Ascending aorta (tissue), 2 donors: ENCODE data around the gene SLC7A9. TPM values are rescaled to one million over a fixed set of nuclear protein-coding genes. Genes with fewer than 3 reads are reported as not detected.

Experiments used
- DNase-seq, 2 donors: peaks; one replicate each; pipeline ENCODE4 v3.0.0-alpha.2; 2019; ENCODE audit warnings: low spot score in 2 of 2
- H3K27ac ChIP-seq, 2 donors: fragments of 200-600 bp; sonication (generic); one replicate each; pipeline ENCODE4 v1.5.1; 2016 to 2017; ENCODE audit warnings: mild to moderate bottlenecking in 1 of 2
- H3K27me3 ChIP-seq: fragments of 200-600 bp; sonication (generic); one replicate; pipeline ENCODE4 v1.5.1; 2017
- H3K36me3 ChIP-seq, 2 donors: fragments of 200-600 bp; sonication (generic); one replicate each; pipeline ENCODE4 v1.5.1; 2016
- H3K4me1 ChIP-seq, 2 donors: fragments of 200-600 bp; sonication (generic); one replicate each; pipeline ENCODE4 v1.5.1; 2016 to 2017; ENCODE audit warnings: mild to moderate bottlenecking in 1 of 2
- H3K4me3 ChIP-seq, 2 donors: fragments of 200-600 bp; sonication (generic); one replicate each; pipeline ENCODE4 v1.5.1; 2016 to 2017; ENCODE audit warnings: mild to moderate bottlenecking in 1 of 2
- H3K9me3 ChIP-seq, 2 donors: fragments of 200-600 bp; sonication (generic); one replicate each; pipeline ENCODE4 v1.5.1; 2016
- intact Hi-C: fragments of 100-400 bp; cut with DNase I; formaldehyde crosslinking; loops from one replicate; pipeline ENCODE4 v1.15.1; 2023
- total RNA-seq: library from RNA; depleted of rRNA; stranded (reverse); fragments of >200 nt; gene quantifications from one replicate; pipeline ENCODE4 v1.1.0, GENCODE V29; 2016
- TF ChIP-seq, protein P1 (sequence below), 3 experiments: fragments of 200-600 bp in 2 of 3; fragments of 450-650 bp in 1 of 3; sonication (generic) in 2 of 3; IDR thresholded peaks; one replicate each; pipeline ENCODE4 v1.5.1; 2016 to 2019; ENCODE audit warnings: antibody characterized with exemption in 3 of 3, mild to moderate bottlenecking in 1 of 3, moderate library complexity in 1 of 3

SLC7A9 gene
- total RNA-seq, 1 donor from 2014 or later, result not detected

DNA sequence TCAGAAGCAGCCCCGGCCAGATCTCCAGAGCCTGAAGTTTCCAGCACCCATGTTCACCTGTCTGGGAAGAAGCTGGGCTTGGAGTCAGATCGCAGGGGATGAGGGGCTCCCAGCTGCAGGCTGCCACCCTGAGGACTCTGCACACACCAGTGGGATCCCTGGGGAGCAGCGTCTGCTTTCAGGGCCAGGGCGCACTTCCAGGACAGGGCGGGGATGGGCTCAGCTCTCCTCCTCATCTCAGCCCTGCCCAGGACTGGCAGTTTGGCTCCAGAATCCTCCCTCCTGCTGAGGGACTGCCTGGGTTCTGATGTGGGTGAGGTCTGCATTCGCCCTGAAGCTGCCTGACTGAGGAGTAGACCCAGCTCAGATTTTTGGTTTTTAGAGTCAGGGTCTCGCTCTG, 3.5 kb downstream of the SLC7A9 start:
- Histone ChIP-seq H3K4me1 (no peaks in the 10 kb centered on the region), H3K27ac (no peak overlapping the region), H3K9me3 (no peaks in the 10 kb centered on the region), H3K36me3 (no peaks in the 10 kb centered on the region), H3K4me3 (no peak overlapping the region), H3K27me3 (no peaks in the 10 kb centered on the region)
- intact Hi-C loops, result no loop called here
- TF ChIP-seq, protein P1, sequence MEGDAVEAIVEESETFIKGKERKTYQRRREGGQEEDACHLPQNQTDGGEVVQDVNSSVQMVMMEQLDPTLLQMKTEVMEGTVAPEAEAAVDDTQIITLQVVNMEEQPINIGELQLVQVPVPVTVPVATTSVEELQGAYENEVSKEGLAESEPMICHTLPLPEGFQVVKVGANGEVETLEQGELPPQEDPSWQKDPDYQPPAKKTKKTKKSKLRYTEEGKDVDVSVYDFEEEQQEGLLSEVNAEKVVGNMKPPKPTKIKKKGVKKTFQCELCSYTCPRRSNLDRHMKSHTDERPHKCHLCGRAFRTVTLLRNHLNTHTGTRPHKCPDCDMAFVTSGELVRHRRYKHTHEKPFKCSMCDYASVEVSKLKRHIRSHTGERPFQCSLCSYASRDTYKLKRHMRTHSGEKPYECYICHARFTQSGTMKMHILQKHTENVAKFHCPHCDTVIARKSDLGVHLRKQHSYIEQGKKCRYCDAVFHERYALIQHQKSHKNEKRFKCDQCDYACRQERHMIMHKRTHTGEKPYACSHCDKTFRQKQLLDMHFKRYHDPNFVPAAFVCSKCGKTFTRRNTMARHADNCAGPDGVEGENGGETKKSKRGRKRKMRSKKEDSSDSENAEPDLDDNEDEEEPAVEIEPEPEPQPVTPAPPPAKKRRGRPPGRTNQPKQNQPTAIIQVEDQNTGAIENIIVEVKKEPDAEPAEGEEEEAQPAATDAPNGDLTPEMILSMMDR (IDR thresholded peaks at IDR 0.05), result no peak
- DNase-seq, result no peak

DNA sequence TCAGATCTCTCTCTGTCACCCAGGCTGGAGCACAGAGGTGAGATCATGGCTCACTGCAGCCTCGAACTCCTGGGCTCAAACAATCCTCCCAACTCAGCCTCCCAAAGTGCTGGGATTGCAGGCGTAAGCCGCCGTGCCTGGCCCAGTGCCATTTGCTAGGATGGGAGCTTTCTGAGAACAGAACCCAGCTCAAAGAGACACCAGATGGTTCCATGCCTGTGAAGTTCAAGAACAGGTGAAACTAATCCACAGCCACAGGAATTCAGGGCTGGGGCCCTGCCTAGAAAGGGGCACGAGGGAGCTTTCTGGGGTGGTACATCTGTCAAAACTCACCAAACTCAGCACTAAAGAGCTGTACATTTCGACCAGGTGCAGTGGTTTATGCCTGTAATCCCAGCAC, 4.2 kb downstream of the SLC7A9 start:
- Histone ChIP-seq H3K4me3 (no peak overlapping the region), H3K9me3 (no peaks in the 10 kb centered on the region), H3K27ac (no peak overlapping the region), H3K36me3 (no peaks in the 10 kb centered on the region), H3K4me1 (no peaks in the 10 kb centered on the region), H3K27me3 (no peaks in the 10 kb centered on the region)
- TF ChIP-seq, protein P1 (IDR thresholded peaks at IDR 0.05), result no peak
- DNase-seq, result no peak
- intact Hi-C loops, result no loop called here

DNA sequence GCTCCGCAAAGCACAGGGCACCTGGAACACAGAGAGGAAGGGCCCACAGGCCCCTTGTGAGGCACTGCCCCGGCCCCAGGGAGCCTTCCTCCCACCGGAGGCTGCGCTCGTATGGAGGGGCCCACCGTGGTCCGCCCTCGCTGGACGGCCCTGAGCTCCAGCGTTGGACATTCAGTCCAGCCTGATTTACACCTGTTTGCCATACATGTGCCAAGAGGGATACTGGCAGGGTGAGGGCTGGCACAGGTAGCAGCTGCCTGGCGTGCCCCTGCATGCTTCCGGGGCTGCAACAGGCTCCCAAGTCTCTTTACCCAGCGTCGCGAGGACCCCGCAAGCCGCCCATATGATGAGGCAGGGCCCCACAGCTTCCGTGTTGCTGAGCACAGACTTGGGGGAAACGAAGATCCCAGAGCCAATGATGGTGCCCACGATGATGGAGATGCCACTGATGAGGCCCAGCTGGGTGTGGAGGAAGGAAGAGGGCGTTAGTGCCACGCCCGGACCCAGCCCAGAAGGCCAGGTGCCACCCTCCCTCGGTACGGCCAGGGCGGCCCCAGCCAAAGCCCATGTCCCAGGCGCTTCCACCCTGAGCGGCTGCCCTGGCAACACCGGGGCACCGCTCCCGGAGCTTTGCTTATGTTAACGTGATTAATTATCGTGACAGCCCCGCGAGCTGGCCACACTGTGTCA, 5.1 kb downstream of the SLC7A9 start:
- Histone ChIP-seq H3K27ac (no peak overlapping the region), H3K36me3 (no peaks in the 10 kb centered on the region), H3K27me3 (no peaks in the 10 kb centered on the region), H3K9me3 (no peaks in the 10 kb centered on the region), H3K4me3 (no peak overlapping the region), H3K4me1 (no peaks in the 10 kb centered on the region)
- DNase-seq, result no peak
- intact Hi-C loops, result no loop called here
- TF ChIP-seq, protein P1 (IDR thresholded peaks at IDR 0.05), result no peak

DNA sequence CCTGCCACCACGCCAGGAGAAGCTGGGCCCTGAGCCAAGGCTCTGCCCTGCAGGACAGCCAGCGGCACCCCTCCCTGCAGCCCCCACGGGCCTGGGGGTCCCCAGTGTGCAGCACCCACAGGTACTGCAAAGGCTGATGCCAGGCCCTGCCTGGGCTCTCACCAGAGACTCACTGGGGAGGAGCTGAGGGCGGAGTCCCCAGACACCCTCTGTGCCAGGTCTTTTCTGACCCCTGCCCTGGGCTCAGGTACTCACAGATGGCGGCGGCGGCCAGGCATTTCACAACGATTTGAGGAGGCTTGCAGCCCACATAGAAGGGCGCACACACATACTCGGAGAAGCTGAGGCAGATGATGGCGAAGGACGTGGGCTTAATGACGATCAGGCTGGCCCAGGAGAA, 5.7 kb downstream of the SLC7A9 start:
- TF ChIP-seq, protein P1 (IDR thresholded peaks at IDR 0.05), result no peak
- no peak for DNase-seq
- Histone ChIP-seq H3K27ac (no peak overlapping the region), H3K4me1 (no peaks in the 10 kb centered on the region), H3K9me3 (no peaks in the 10 kb centered on the region), H3K27me3 (no peaks in the 10 kb centered on the region), H3K4me3 (no peak overlapping the region), H3K36me3 (no peaks in the 10 kb centered on the region)
- intact Hi-C loops, result no loop called here

DNA sequence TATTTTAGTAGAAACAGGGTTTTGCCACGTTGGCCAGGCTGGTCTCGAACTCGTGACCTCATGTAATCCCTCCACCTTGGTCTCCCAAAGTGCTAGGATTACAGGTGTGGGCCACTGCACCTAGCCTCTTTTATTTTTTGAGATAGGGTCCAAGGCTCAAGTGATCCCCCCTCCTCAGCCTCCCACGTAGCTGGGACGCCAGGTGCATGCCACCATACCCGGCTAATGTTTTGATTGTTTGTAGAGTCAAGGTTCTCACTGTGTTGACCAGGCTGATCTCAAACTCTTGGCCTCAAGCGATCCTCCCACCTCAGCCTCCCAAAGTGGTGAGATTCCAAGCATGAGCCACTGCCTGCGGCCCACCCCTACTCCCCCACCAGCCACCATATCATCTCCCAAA, 6.3 kb downstream of the SLC7A9 start:
- H3K4me3 ChIP-seq, result no peak overlapping the region
- H3K9me3 ChIP-seq, result no peaks in the 10 kb centered on the region
- H3K36me3 ChIP-seq, result no peaks in the 10 kb centered on the region
- H3K27me3 ChIP-seq, result no peaks in the 10 kb centered on the region
- H3K27ac ChIP-seq, result no peak overlapping the region
- DNase-seq, result no peak
- TF ChIP-seq, protein P1 (IDR thresholded peaks at IDR 0.05), result no peak
- intact Hi-C loops, result no loop called here
- H3K4me1 ChIP-seq, result no peaks in the 10 kb centered on the region

DNA sequence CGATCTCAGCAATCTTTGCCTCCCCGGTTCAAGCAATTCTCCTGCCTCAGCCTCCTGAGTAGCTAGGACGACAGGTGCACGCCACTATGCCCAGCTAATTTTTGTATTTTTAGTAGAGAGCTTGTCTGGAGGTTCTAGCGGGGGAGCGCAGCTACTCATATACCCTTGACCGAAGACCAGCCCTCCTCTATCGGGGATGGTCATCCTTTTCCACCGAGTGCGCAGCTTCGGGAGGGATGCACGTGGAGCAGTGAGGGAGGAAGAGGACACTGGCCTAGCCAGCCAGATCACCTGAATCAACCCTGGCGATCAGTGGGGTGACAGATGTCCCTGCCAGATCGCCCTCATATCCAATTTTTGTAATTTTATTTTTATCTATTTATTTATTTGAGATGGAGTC, 6.8 kb downstream of the SLC7A9 start:
- Histone ChIP-seq H3K27ac (no peak overlapping the region), H3K4me1 (no peaks in the 10 kb centered on the region), H3K9me3 (no peaks in the 10 kb centered on the region), H3K27me3 (no peaks in the 10 kb centered on the region), H3K36me3 (no peaks in the 10 kb centered on the region), H3K4me3 (no peak overlapping the region)
- intact Hi-C loops, result no loop called here
- TF ChIP-seq, protein P1 (IDR thresholded peaks at IDR 0.05), result no peak
- no peak for DNase-seq
